Nephron progenitor cell (in vitro differentiated cells): Measurements from ENCODE around the gene UBE2E1.

Experiments used
- DNase-seq: peaks from one replicate; pipeline ENCODE4 v3.0.0; 2021
- H3K27ac Mint-ChIP-seq: 2 replicates; pipeline ENCODE4 v1.8.0; 2021; ENCODE audit warnings: mild to moderate bottlenecking, moderate library complexity, mixed read lengths
- H3K27me3 Mint-ChIP-seq: 2 replicates; pipeline ENCODE4 v1.8.0; 2021; ENCODE audit warnings: mild to moderate bottlenecking, low read depth, mixed read lengths; ENCODE audit not compliant: poor library complexity
- H3K36me3 Mint-ChIP-seq: 2 replicates; pipeline ENCODE4 v1.8.0; 2021; ENCODE audit warnings: low read depth, mixed read lengths
- H3K4me1 Mint-ChIP-seq: 2 replicates; pipeline ENCODE4 v1.8.0; 2021; ENCODE audit warnings: mixed read lengths
- H3K4me3 Mint-ChIP-seq: 2 replicates; pipeline ENCODE4 v1.8.0; 2021; ENCODE audit warnings: mild to moderate bottlenecking, moderate library complexity, mixed read lengths
- H3K9me3 Mint-ChIP-seq: 2 replicates; pipeline ENCODE4 v1.8.0; 2021; ENCODE audit warnings: mild to moderate bottlenecking, moderate library complexity, mixed read lengths
- TF ChIP-seq, protein P1 (sequence below): fragments of 200-600 bp; sonication (generic); IDR thresholded peaks from 2 replicates; pipeline ENCODE4 v1.5.0; 2021; ENCODE audit warnings: antibody characterized with exemption

Gene UBE2E1

DNA sequence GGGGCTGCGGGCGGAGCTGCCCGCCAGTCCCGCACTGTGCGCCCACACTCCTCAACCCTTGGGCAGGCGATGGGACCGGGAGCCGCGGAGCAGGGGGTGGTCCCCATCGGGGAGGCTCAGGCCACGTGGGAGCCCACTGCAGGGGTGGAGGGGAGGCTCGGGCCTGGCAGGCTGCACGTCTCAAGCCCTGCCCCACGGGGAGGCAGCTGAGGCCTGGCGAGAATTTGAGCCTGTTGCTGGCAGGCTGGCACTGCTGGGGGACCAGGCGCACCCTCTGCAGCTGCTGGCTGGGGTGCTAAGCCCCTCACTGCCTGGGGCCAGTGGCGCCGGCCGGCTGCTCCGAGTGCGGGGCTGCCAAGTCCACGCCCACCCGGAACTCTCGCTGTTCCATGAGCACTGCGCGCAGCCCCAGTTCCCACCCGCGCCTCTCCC is 76.7 kb downstream of the UBE2E1 start:
- H3K4me3 Mint-ChIP-seq: no peak overlapping the region
- H3K27ac Mint-ChIP-seq: no peak overlapping the region
- H3K4me1 Mint-ChIP-seq: peaks cover 30% of the 10 kb centered on the region
- peaks cover 62% of the 10 kb centered on the region for H3K36me3 Mint-ChIP-seq
- H3K9me3 Mint-ChIP-seq: peaks cover 39% of the 10 kb centered on the region
- DNase-seq: no peak
- no peaks in the 10 kb centered on the region for H3K27me3 Mint-ChIP-seq
- TF ChIP-seq, protein P1, sequence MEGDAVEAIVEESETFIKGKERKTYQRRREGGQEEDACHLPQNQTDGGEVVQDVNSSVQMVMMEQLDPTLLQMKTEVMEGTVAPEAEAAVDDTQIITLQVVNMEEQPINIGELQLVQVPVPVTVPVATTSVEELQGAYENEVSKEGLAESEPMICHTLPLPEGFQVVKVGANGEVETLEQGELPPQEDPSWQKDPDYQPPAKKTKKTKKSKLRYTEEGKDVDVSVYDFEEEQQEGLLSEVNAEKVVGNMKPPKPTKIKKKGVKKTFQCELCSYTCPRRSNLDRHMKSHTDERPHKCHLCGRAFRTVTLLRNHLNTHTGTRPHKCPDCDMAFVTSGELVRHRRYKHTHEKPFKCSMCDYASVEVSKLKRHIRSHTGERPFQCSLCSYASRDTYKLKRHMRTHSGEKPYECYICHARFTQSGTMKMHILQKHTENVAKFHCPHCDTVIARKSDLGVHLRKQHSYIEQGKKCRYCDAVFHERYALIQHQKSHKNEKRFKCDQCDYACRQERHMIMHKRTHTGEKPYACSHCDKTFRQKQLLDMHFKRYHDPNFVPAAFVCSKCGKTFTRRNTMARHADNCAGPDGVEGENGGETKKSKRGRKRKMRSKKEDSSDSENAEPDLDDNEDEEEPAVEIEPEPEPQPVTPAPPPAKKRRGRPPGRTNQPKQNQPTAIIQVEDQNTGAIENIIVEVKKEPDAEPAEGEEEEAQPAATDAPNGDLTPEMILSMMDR: no peak

DNA sequence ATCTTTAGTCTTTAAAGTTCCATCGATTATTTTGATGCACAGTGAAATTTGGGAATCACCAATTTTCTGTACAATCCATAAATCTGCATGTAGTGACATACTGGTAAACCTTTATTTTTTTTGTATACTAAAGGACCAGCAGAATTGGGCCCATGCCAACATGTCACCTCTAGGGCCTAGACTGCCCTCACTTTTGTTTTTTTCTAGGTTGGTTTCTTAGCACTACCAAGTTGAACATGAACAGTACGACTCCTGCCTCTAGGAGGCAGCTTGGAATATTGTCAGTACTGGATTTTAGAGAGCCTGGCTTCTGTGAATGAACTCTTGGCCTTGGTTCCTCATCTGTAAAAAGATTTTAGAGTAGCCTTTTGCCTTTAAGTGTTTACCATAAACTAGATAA is 78.7 kb downstream of the UBE2E1 start:
- TF ChIP-seq, protein P1: no peak
- Mint-ChIP-seq H3K27me3 (no peaks in the 10 kb centered on the region), H3K4me3 (no peak overlapping the region), H3K4me1 (peaks cover 26% of the 10 kb centered on the region), H3K9me3 (peaks cover 20% of the 10 kb centered on the region), H3K27ac (no peak overlapping the region), H3K36me3 (peaks cover 42% of the 10 kb centered on the region)
- DNase-seq: no peak

DNA sequence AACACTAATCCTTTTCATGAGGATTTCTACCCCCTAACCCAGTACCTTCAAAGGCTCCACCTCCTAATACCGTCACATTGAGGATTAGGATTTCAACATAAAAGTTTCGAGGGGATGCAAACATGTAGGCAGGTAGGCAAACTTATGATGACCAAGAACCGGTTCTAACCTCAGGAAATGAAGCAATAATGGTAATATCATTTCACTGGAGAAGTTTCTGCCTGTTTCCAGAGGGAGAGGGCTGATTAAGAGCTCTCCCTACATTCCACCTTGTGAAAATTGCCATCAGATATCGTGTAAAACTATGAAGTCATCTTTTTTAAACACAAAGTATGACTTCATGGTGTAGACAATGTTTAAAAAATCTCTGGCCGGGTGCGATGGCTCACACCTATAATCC is 79.5 kb downstream of the UBE2E1 start:
- H3K36me3 Mint-ChIP-seq: peaks cover 42% of the 10 kb centered on the region
- peaks cover 32% of the 10 kb centered on the region for H3K4me1 Mint-ChIP-seq
- no peaks in the 10 kb centered on the region for H3K27me3 Mint-ChIP-seq
- H3K4me3 Mint-ChIP-seq: no peak overlapping the region
- TF ChIP-seq, protein P1: no peak
- no peak overlapping the region for H3K27ac Mint-ChIP-seq
- H3K9me3 Mint-ChIP-seq: peaks cover 15% of the 10 kb centered on the region
- no peak for DNase-seq

DNA sequence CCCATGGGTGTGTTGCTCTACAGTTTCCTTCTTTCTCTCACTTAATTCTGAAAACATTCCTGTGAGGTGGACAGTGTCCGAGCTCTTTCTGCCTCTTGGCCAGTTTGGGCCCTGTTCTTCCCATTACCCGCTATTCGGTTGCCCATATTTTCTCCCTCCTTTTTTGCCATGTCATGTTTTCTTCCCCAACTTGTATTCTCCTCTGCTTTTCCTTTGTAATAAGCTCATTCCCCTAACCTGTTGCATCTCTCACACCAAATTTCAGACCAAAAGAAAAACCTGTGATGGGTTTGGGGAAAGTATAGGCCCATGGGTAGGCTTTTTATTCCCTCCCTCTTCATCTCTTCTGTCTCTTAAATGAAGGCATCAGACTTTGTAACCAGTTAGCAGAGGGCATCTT is 80.6 kb downstream of the UBE2E1 start:
- TF ChIP-seq, protein P1: no peak
- peaks cover 34% of the 10 kb centered on the region for H3K36me3 Mint-ChIP-seq
- peaks cover 10% of the 10 kb centered on the region for H3K9me3 Mint-ChIP-seq
- peak overlapping the region; percentile 37 for H3K27ac Mint-ChIP-seq
- no peaks in the 10 kb centered on the region for H3K27me3 Mint-ChIP-seq
- H3K4me1 Mint-ChIP-seq: peaks cover 24% of the 10 kb centered on the region
- DNase-seq: no peak
- no peak overlapping the region for H3K4me3 Mint-ChIP-seq

DNA sequence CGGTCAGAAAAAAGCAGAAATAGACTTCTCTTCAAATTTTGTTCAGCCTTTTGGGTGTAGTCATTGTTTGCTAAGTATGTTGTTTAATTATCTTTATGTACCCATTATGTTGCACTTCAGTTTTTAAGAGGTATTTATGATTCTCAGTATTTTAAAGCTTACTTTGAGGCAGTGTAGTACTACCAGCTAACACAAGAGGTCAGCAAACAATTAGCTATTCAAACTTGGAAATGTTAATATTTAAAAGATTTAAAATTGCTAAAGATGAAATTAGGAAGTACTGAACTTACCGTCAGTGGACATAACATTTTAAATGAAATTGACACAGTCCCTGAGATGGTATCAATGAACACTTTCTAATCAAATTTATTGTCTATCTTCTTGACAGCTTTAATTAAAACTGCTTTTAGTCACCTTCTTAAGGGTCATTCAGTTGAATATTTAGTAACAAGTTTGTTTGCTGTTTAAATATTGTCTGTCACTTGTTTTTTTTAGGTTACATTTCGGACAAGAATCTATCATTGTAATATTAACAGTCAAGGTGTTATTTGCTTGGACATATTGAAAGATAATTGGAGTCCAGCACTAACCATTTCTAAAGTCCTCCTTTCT is 83.0 kb downstream of the UBE2E1 start:
- H3K27ac Mint-ChIP-seq: no peak overlapping the region
- H3K36me3 Mint-ChIP-seq: peaks cover 27% of the 10 kb centered on the region
- no peaks in the 10 kb centered on the region for H3K9me3 Mint-ChIP-seq
- no peak for DNase-seq
- H3K27me3 Mint-ChIP-seq: no peaks in the 10 kb centered on the region
- TF ChIP-seq, protein P1: peak; percentile 84
- no peak overlapping the region for H3K4me3 Mint-ChIP-seq
- H3K4me1 Mint-ChIP-seq: peaks cover 16% of the 10 kb centered on the region

DNA sequence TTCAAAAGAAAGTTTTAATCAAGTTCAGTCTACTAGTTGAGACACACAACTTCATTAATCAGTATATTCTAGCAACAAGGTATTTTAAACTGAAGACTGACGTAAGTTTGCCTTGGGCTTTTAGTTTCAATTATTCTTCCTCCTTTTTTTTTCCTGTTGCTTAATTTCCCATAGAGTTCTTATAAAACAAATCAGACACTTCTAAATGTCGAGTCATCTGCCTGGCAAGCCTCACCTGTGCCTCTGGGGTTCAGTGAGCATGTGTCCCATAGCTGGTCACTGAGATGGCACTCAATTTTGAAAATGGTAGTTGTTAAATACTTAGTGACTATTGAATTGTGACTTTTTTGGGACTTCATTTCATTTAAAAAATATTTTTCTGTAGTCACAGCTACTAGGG is 83.6 kb downstream of the UBE2E1 start:
- DNase-seq: no peak
- Mint-ChIP-seq H3K27ac (peak overlapping the region; percentile 52), H3K4me3 (no peak overlapping the region), H3K36me3 (peaks cover 34% of the 10 kb centered on the region), H3K27me3 (no peaks in the 10 kb centered on the region), H3K4me1 (peaks cover 18% of the 10 kb centered on the region), H3K9me3 (no peaks in the 10 kb centered on the region)
- TF ChIP-seq, protein P1: no peak
